AG10803 (cell line): ENCODE data around the gene UGT1A4.
A peak's percentile ranks its signal among the peaks of the same experiment; 100 is the strongest.
"Not testable (repeated sequence)": the region's sequence is repeated elsewhere in the genome, so short reads cannot be mapped to it uniquely, and the experiment has no call there.

Experiments used
- DNase-seq: peaks from one replicate; pipeline ENCODE4 v3.0.0; 2010; ENCODE audit warnings: low read depth
- H3K4me3 ChIP-seq: 2 replicates; pipeline ENCODE4 v1.5.1; 2011; ENCODE audit warnings: mild to moderate bottlenecking, low read length, control low read depth
- CTCF ChIP-seq: conservative IDR thresholded peaks from 2 replicates; pipeline ENCODE4 v1.5.1; 2011; ENCODE audit warnings: mild to moderate bottlenecking, low read length, control low read depth, inconsistent platforms

UGT1A4 gene

GRCh38 chr2:233699424-233700027 lies 19.0 kb upstream of the UGT1A4 start:
- no peak for DNase-seq
- no peak for TF ChIP-seq CTCF
- no peak overlapping the region for H3K4me3 ChIP-seq

- no peak for TF ChIP-seq CTCF
- DNase-seq: peak; percentile 17
- no peak overlapping the region for H3K4me3 ChIP-seq
Observed at GRCh38 chr2:233700028-233700635, 18.4 kb upstream of the UGT1A4 start.

- not testable (repeated sequence) for H3K4me3 ChIP-seq, DNase-seq
Observed at GRCh38 chr2:233700842-233701241, 17.7 kb upstream of the UGT1A4 start.

GRCh38 chr2:233702238-233702637 lies 16.3 kb upstream of the UGT1A4 start:
- H3K4me3 ChIP-seq: no peak overlapping the region
- DNase-seq: no peak
- TF ChIP-seq CTCF: no peak

- TF ChIP-seq CTCF: no peak
- DNase-seq: peak; percentile 20
- no peak overlapping the region for H3K4me3 ChIP-seq
Observed at GRCh38 chr2:233705911-233706506, 12.5 kb upstream of the UGT1A4 start.

GRCh38 chr2:233706720-233707119 lies 11.8 kb upstream of the UGT1A4 start:
- peak; percentile 20 for DNase-seq
- no peak overlapping the region for H3K4me3 ChIP-seq
- TF ChIP-seq CTCF: no peak

GRCh38 chr2:233707940-233708644 lies 10.4 kb upstream of the UGT1A4 start:
- no peak for TF ChIP-seq CTCF
- DNase-seq: no peak
- H3K4me3 ChIP-seq: no peak overlapping the region
